ENCODE results near the gene HSPA1A. TPM values are rescaled to one million over a fixed set of nuclear protein-coding genes. Genes with fewer than 3 reads are reported as not detected.

The HSPA1A gene
- total and polyA plus RNA-seq, 9 of the 15 experiments (the other 6 are each of a cell fraction or from before 2014, with no cell fraction given): 2.2 to 273 (median 107) TPM

GRCh38 chr6:31814677-31815024, 692 bp upstream of the HSPA1A start (continued):
- TF ChIP-seq, protein P1, sequence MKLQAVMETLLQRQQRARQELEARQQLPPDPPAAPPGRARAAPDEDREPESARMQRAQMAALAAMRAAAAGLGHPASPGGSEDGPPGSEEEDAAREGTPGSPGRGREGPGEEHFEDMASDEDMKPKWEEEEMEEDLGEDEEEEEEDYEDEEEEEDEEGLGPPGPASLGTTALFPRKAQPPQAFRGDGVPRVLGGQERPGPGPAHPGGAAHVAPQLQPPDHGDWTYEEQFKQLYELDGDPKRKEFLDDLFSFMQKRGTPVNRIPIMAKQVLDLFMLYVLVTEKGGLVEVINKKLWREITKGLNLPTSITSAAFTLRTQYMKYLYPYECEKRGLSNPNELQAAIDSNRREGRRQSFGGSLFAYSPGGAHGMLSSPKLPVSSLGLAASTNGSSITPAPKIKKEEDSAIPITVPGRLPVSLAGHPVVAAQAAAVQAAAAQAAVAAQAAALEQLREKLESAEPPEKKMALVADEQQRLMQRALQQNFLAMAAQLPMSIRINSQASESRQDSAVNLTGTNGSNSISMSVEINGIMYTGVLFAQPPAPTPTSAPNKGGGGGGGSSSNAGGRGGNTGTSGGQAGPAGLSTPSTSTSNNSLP (IDR thresholded peaks at IDR 0.05; ENCODE audit: borderline replicate concordance, low read depth, low read length): peak; percentile 4; the same call in 1 of the 2 replicates
- TF ChIP-seq ZNF143 (CRISPR knock-in tag; IDR thresholded peaks at IDR 0.05) (no peak), ZNF79 (CRISPR knock-in tag; IDR thresholded peaks at IDR 0.05; ENCODE audit: low read depth) (peak; percentile 42; the same call in 1 of the 2 replicates), MCM7 (IDR thresholded peaks at IDR 0.05) (no peak), THAP7 (CRISPR knock-in tag; IDR thresholded peaks at IDR 0.05) (no peak), NEUROD1 (IDR thresholded peaks at IDR 0.05; ENCODE audit: borderline replicate concordance, low read depth, low read length, partially characterized antibody) (peak; percentile 49), BRD9 (IDR thresholded peaks at IDR 0.05; ENCODE audit: low read depth, partially characterized antibody) (peak; percentile 95), ZNF384 (IDR thresholded peaks at IDR 0.05; ENCODE audit: low read depth, low read length) (no peak), SRSF3 (IDR thresholded peaks at IDR 0.05; ENCODE audit: insufficient read depth, low read length) (no peak), CTBP1 (IDR thresholded peaks at IDR 0.05; ENCODE audit: borderline replicate concordance) (peak; percentile 28; the same call in 1 of the 2 replicates), ZNF507 (tag; conservative IDR thresholded peaks at IDR 0.05) (no peak), MAFF (IDR thresholded peaks at IDR 0.05; ENCODE audit: low read length) (no peak), EP300 (IDR thresholded peaks at IDR 0.05; ENCODE audit: low read length) (peak; percentile 57; the same call in 1 of the 2 replicates), ZC3H11A (IDR thresholded peaks at IDR 0.05; ENCODE audit: low read depth, low read length) (no peak), KLF1 (tag; IDR thresholded peaks at IDR 0.05) (no peak), NFYB (IDR thresholded peaks at IDR 0.05; ENCODE audit: extremely low read depth, insufficient read length) (no peak), FIP1L1 (IDR thresholded peaks at IDR 0.05; ENCODE audit: low read depth, low read length, poor library complexity, severe bottlenecking) (no peak), ZSCAN32 (CRISPR knock-in tag; IDR thresholded peaks at IDR 0.05) (peak; percentile 61; the same call in 1 of the 2 replicates), ZKSCAN1 (IDR thresholded peaks at IDR 0.05; ENCODE audit: low read depth, low read length) (no peak), CEBPB (tag; IDR thresholded peaks at IDR 0.05) (no peak), JUN (IDR thresholded peaks at IDR 0.05; ENCODE audit: borderline replicate concordance, low read depth, low read length) (no peak), JUN (CRISPR knock-in tag; IDR thresholded peaks at IDR 0.05; ENCODE audit: borderline replicate concordance) (no peak), ZFX (CRISPR knock-in tag; IDR thresholded peaks at IDR 0.05) (no peak), GMEB1 (CRISPR knock-in tag; IDR thresholded peaks at IDR 0.05) (peak; percentile 54)
- TF ChIP-seq, protein P2, sequence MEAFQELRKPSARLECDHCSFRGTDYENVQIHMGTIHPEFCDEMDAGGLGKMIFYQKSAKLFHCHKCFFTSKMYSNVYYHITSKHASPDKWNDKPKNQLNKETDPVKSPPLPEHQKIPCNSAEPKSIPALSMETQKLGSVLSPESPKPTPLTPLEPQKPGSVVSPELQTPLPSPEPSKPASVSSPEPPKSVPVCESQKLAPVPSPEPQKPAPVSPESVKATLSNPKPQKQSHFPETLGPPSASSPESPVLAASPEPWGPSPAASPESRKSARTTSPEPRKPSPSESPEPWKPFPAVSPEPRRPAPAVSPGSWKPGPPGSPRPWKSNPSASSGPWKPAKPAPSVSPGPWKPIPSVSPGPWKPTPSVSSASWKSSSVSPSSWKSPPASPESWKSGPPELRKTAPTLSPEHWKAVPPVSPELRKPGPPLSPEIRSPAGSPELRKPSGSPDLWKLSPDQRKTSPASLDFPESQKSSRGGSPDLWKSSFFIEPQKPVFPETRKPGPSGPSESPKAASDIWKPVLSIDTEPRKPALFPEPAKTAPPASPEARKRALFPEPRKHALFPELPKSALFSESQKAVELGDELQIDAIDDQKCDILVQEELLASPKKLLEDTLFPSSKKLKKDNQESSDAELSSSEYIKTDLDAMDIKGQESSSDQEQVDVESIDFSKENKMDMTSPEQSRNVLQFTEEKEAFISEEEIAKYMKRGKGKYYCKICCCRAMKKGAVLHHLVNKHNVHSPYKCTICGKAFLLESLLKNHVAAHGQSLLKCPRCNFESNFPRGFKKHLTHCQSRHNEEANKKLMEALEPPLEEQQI (IDR thresholded peaks at IDR 0.05): no peak
